ENCODE results near the gene POC1B. TPM values are rescaled to one million over a fixed set of nuclear protein-coding genes. Genes with fewer than 3 reads are reported as not detected.

Gene POC1B
- total RNA-seq, 1 donor from 2014 or later = 22.7 TPM

GRCh38 chr12:89523393-89523792 is 2.5 kb downstream of the POC1B start:
- no peak for TF ChIP-seq CTCF (IDR thresholded peaks at IDR 0.05; ENCODE audit: unreplicated experiment)
- Mint-ChIP-seq H3K27ac (ENCODE audit: unreplicated experiment) (no peak overlapping the region), H3K27me3 (ENCODE audit: unreplicated experiment) (peaks cover 6% of the 10 kb centered on the region), H3K36me3 (ENCODE audit: low read depth, unreplicated experiment) (peaks cover 10% of the 10 kb centered on the region), H3K9me3 (ENCODE audit: unreplicated experiment) (no peaks in the 10 kb centered on the region), H3K4me1 (ENCODE audit: unreplicated experiment) (peaks cover 29% of the 10 kb centered on the region), H3K4me3 (ENCODE audit: unreplicated experiment) (peak overlapping the region; percentile 96)
- no peak for DNase-seq (ENCODE audit: low spot score)

- Mint-ChIP-seq H3K36me3 (ENCODE audit: low read depth, unreplicated experiment) (peaks cover 10% of the 10 kb centered on the region), H3K9me3 (ENCODE audit: unreplicated experiment) (no peaks in the 10 kb centered on the region), H3K4me3 (ENCODE audit: unreplicated experiment) (no peak overlapping the region), H3K27ac (ENCODE audit: unreplicated experiment) (no peak overlapping the region), H3K27me3 (ENCODE audit: unreplicated experiment) (peaks cover 5% of the 10 kb centered on the region), H3K4me1 (ENCODE audit: unreplicated experiment) (peaks cover 27% of the 10 kb centered on the region)
- TF ChIP-seq CTCF (IDR thresholded peaks at IDR 0.05; ENCODE audit: unreplicated experiment) = no peak
- DNase-seq (ENCODE audit: low spot score) = no peak
These were observed 4.3 kb downstream of the POC1B start for GRCh38 chr12:89521364-89522223.

GRCh38 chr12:89517720-89518119 is 8.1 kb downstream of the POC1B start:
- no peak overlapping the region for H3K4me3 Mint-ChIP-seq (ENCODE audit: unreplicated experiment)
- no peaks in the 10 kb centered on the region for H3K27me3 Mint-ChIP-seq (ENCODE audit: unreplicated experiment)
- no peaks in the 10 kb centered on the region for H3K9me3 Mint-ChIP-seq (ENCODE audit: unreplicated experiment)
- H3K36me3 Mint-ChIP-seq (ENCODE audit: low read depth, unreplicated experiment) = no peaks in the 10 kb centered on the region
- DNase-seq (ENCODE audit: low spot score) = no peak
- no peak for TF ChIP-seq CTCF (IDR thresholded peaks at IDR 0.05; ENCODE audit: unreplicated experiment)
- H3K27ac Mint-ChIP-seq (ENCODE audit: unreplicated experiment) = no peak overlapping the region
- H3K4me1 Mint-ChIP-seq (ENCODE audit: unreplicated experiment) = peaks cover 12% of the 10 kb centered on the region

- H3K36me3 Mint-ChIP-seq (ENCODE audit: low read depth, unreplicated experiment) = no peaks in the 10 kb centered on the region
- no peaks in the 10 kb centered on the region for H3K27me3 Mint-ChIP-seq (ENCODE audit: unreplicated experiment)
- no peak for TF ChIP-seq CTCF (IDR thresholded peaks at IDR 0.05; ENCODE audit: unreplicated experiment)
- no peak for DNase-seq (ENCODE audit: low spot score)
- H3K9me3 Mint-ChIP-seq (ENCODE audit: unreplicated experiment) = no peaks in the 10 kb centered on the region
- H3K4me3 Mint-ChIP-seq (ENCODE audit: unreplicated experiment) = no peak overlapping the region
- H3K27ac Mint-ChIP-seq (ENCODE audit: unreplicated experiment) = no peak overlapping the region
- H3K4me1 Mint-ChIP-seq (ENCODE audit: unreplicated experiment) = peaks cover 11% of the 10 kb centered on the region
These were observed 9.2 kb downstream of the POC1B start for GRCh38 chr12:89516633-89517032.

- Mint-ChIP-seq H3K27me3 (ENCODE audit: unreplicated experiment) (no peaks in the 10 kb centered on the region), H3K4me1 (ENCODE audit: unreplicated experiment) (peaks cover 7% of the 10 kb centered on the region), H3K27ac (ENCODE audit: unreplicated experiment) (no peak overlapping the region), H3K4me3 (ENCODE audit: unreplicated experiment) (no peak overlapping the region), H3K36me3 (ENCODE audit: low read depth, unreplicated experiment) (no peaks in the 10 kb centered on the region), H3K9me3 (ENCODE audit: unreplicated experiment) (no peaks in the 10 kb centered on the region)
- DNase-seq (ENCODE audit: low spot score) = no peak
- no peak for TF ChIP-seq CTCF (IDR thresholded peaks at IDR 0.05; ENCODE audit: unreplicated experiment)
These were observed 11.1 kb downstream of the POC1B start for GRCh38 chr12:89514751-89515150.

All from endothelial cell (in vitro differentiated cells).